Subcutaneous abdominal adipose tissue (tissue), 5 donors: ENCODE measurements around the gene CLMP.
"Not testable (repeated sequence)": the region's sequence is repeated elsewhere in the genome, so short reads cannot be mapped to it uniquely, and the experiment has no call there.

ENCODE experiments used
- H3K27ac ChIP-seq: one replicate; pipeline ENCODE4 v1.7.0; 2013; ENCODE audit warnings: low read depth, mild to moderate bottlenecking, inconsistent platforms, low read length, moderate library complexity
- H3K27me3 ChIP-seq, 5 donors: one replicate each; pipeline ENCODE4 v1.7.0; 2013; ENCODE audit warnings: low read length in 5 of 5, inconsistent platforms in 1 of 5; ENCODE audit not compliant: control insufficient read depth in 5 of 5, insufficient read depth in 4 of 5
- H3K36me3 ChIP-seq, 5 donors: one replicate each; pipeline ENCODE4 v1.7.0; 2013; ENCODE audit warnings: low read length in 5 of 5; ENCODE audit not compliant: control insufficient read depth in 5 of 5, insufficient read depth in 5 of 5
- H3K4me1 ChIP-seq, 5 donors: one replicate each; pipeline ENCODE4 v1.7.0; 2013; ENCODE audit warnings: low read length in 5 of 5, mild to moderate bottlenecking in 3 of 5, moderate library complexity in 1 of 5; ENCODE audit not compliant: control insufficient read depth in 5 of 5, insufficient read depth in 5 of 5
- H3K4me3 ChIP-seq, 5 donors: one replicate each; pipeline ENCODE4 v1.7.0; 2013; ENCODE audit warnings: low read length in 5 of 5, low read depth in 1 of 5
- H3K9ac ChIP-seq, 5 donors: one replicate each; pipeline ENCODE4 v1.7.0; 2013; ENCODE audit warnings: low read length in 5 of 5, mild to moderate bottlenecking in 4 of 5, moderate library complexity in 3 of 5
- H3K9me3 ChIP-seq, 5 donors: one replicate each; pipeline ENCODE4 v1.7.0; 2013; ENCODE audit warnings: low read length in 5 of 5; ENCODE audit not compliant: control insufficient read depth in 5 of 5
- donor health status: healthy.
- donor health status: healthy.
- donor health status: healthy.
- donor health status: healthy.
- donor health status: healthy.

Gene CLMP

DNA sequence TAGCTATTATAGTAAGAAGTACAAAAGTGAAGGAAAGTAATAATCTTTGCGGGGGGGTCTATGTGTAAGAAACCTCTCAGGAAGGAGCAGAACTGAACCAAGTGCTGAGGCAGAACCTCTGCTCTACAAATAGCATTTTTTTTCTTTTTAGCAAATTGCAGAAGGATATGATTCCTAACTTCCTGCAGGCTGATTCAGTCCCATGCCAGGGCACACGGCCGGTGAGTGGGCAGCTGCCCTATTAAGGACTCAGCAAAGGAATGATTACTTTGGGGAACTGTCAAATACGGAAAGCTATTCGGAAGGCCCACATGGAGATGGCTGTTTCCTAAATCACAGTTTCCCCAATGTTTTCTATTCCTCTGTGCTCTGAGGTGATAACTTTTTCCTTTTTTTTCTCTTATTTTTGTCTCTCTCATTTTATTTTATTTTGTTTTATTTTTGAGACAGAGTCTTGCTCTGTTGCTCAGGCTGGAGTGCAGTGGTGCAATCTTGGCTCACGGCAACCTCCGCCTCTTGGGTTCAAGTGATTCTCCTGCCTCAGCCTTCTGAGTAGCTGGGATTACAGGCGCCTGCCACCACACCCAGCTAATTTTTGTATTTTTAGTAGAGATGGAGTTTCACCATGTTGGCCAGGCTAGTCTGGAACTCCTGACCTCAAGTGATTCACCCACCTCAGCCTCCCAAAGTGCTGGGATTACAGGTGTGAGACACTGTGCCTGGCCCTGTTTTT is 62.8 kb downstream of the CLMP start:
- Histone ChIP-seq H3K27ac (peak overlapping the region; percentile 74), H3K4me1 (peaks cover 0 to 28% (median 10%) of the 10 kb centered on the region in 5 donors)
- not testable (repeated sequence) for H3K36me3 ChIP-seq, H3K9me3 ChIP-seq, H3K27me3 ChIP-seq, H3K4me3 ChIP-seq, H3K9ac ChIP-seq

DNA sequence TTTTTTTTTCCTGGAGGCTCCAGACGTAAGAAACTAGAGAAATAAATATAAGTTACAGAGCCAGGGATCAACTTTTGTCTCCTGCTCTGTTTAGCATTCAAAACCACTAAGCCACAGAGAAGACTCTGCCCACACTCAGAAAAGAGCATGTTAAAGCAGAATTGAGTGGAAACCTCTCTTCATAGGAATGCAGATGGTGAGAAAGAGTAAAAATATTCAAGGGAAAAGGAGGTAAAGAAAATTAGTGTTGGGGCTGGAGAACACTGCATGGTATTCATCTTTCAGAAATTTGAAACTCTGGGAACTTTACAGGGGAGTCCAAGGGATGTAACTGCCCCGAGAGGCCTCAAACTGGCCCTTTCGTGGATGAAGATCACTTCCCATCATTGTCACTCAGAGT is 65.1 kb downstream of the CLMP start:
- Histone ChIP-seq H3K9ac (peak overlapping the region in 1 of 5 donors; percentile 40), H3K4me3 (no peak overlapping the region), H3K9me3 (no peaks in the 10 kb centered on the region), H3K4me1 (peaks cover 0 to 23% (median 7%) of the 10 kb centered on the region in 5 donors), H3K27me3 (no peaks in the 10 kb centered on the region), H3K36me3 (no peaks in the 10 kb centered on the region), H3K27ac (peak overlapping the region; percentile 74)

DNA sequence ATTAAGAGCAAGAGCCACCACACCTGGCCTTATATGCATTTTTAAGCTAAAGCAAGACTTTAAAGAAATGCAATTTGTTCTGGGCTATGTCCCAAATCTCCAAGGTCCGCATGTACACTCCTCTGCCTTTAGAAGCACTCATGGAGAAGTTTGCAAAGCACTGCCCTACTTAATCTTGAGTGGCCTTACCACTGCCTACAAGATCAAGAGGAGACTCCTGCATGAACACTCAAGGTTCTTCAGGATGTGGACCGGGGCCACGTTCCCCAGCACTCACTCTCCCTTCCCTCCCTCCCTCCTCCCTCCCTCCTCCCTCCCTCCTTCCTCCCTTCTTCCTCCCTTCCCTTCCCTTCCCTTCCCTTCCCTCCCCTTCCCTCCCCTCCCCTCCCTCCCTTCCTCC is 69.9 kb downstream of the CLMP start:
- no peaks in the 10 kb centered on the region for H3K9me3 ChIP-seq
- H3K9ac ChIP-seq, result no peak overlapping the region
- peaks cover 4 to 20% (median 15%) of the 10 kb centered on the region in 5 donors for H3K4me1 ChIP-seq
- H3K27me3 ChIP-seq, result no peaks in the 10 kb centered on the region
- no peak overlapping the region for H3K27ac ChIP-seq
- no peak overlapping the region for H3K4me3 ChIP-seq
- H3K36me3 ChIP-seq, result no peaks in the 10 kb centered on the region

DNA sequence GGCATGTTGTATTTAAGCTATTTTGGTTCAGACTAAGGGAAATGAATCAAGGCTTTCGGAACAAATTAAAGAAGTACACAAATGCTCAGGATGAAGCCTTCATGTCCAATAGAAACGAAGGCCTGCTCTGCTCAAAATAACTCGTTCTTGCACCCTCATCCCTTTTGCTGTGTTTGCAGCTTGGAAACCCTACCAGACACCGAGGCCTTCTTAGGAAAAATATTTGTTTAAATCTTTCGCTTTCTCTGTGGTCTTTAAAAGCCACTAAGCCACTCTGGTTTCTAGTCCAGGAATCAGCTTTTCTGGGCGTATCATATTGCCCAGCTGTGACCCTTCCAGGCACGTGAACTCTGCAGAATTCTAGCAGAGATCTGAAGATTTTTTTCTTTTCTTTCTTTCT is 72.2 kb downstream of the CLMP start:
- no peaks in the 10 kb centered on the region for H3K9me3 ChIP-seq
- H3K36me3 ChIP-seq, result no peaks in the 10 kb centered on the region
- H3K9ac ChIP-seq, result peak overlapping the region in 4 of 5 donors; percentile 12 to 62 (median 42)
- H3K27ac ChIP-seq, result peak overlapping the region; percentile 75
- no peak overlapping the region for H3K4me3 ChIP-seq
- no peaks in the 10 kb centered on the region for H3K27me3 ChIP-seq
- H3K4me1 ChIP-seq, result peaks cover 4 to 25% (median 17%) of the 10 kb centered on the region in 5 donors

DNA sequence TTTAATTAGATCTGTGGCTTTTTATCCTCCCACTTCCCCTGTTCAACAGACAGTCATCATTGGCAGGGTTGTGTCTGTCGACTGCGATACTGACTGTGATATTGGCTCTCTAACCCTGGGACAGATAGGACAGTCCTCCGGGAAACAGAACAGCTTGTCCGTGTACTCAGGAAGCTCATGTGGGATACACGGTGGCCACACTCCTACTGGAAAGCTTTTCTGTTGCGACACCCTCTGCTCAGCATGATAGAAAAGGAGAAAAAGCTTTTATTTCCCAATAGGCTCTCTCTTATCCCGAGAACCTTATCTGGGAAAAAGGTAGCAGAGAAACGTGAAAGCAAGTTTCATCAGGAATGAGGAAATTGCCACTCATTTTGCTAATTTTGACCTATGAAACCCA is 72.7 kb downstream of the CLMP start:
- Histone ChIP-seq H3K4me3 (no peak overlapping the region), H3K27me3 (no peaks in the 10 kb centered on the region), H3K9me3 (no peaks in the 10 kb centered on the region), H3K36me3 (no peaks in the 10 kb centered on the region), H3K9ac (peak overlapping the region; percentile 12 to 62 (median 38)), H3K4me1 (peaks cover 4 to 25% (median 17%) of the 10 kb centered on the region in 5 donors), H3K27ac (peak overlapping the region; percentile 75)

DNA sequence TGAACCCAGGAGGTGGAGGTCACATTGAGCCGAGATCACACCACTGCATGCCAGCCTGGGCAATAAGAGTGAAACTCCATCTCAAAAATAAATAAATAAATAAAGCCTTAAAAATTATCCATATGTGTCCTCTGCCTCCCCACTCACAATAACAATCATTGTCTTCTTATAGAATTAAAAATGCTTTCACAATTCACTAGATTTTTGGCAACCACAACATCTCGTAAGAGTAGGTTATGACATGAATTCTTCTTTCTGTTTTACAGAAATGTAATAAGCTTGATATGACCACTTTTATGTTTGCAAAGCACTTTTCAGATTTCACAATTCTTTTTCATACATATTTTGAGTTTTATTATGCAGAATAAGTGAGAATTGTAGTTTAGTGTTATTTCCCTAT is 78.6 kb downstream of the CLMP start:
- no peak overlapping the region for H3K27ac ChIP-seq
- no peak overlapping the region for H3K9ac ChIP-seq
- H3K4me3 ChIP-seq, result no peak overlapping the region
- H3K4me1 ChIP-seq, result peaks cover 0 to 6% (median 5%) of the 10 kb centered on the region in 5 donors
- no peaks in the 10 kb centered on the region for H3K27me3 ChIP-seq
- peaks cover 0 to 2% (median 0%) of the 10 kb centered on the region in 5 donors for H3K36me3 ChIP-seq
- peaks cover 0 to 7% (median 2%) of the 10 kb centered on the region in 5 donors for H3K9me3 ChIP-seq

DNA sequence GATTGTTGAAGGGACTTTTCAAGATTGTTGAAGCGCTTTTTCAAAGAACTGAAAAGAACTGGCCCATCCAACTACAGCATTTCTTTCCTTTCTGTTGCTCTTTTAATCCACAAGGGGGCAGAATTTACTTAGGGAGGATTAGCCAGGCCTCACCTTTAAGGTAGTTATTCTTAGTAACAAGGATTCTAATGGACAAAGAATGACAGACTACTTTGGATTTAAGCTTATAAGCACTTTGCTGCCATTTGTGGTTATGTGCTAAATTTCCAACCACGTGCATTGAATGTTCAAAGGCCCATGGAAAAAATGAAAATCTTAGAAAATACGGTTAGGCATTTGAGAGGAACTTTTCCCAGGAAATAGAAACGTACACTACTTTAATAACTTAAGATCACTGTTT is 83.6 kb downstream of the CLMP start:
- Histone ChIP-seq H3K9me3 (peaks cover 0 to 7% (median 2%) of the 10 kb centered on the region in 5 donors), H3K36me3 (peaks cover 0 to 2% (median 0%) of the 10 kb centered on the region in 5 donors), H3K27ac (peak overlapping the region; percentile 92), H3K4me1 (peaks cover 0 to 10% (median 0%) of the 10 kb centered on the region in 5 donors), H3K9ac (no peak overlapping the region), H3K27me3 (no peaks in the 10 kb centered on the region), H3K4me3 (no peak overlapping the region)

DNA sequence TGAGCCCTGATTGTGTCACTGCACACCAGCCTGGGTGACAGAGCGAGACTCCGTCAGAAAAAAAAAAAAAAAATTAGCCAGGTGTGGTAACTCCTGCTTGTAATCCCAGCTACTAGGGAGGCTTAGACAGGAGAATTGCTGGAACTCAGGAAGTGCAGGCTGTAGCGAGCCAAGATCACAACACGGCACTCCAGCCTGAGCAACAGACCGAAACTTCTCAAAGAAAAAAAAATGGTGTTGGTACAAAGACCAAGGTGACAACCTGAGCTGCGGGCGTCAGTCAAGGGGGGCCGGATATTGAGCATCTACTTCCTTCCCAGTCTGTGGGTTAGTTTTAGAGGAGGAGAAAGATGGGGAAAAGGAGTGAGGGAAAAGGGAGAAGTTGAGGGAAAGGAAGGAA is 84.7 kb downstream of the CLMP start:
- H3K4me3 ChIP-seq, result no peak overlapping the region
- peaks cover 0 to 2% (median 0%) of the 10 kb centered on the region in 5 donors for H3K36me3 ChIP-seq
- no peak overlapping the region for H3K9ac ChIP-seq
- no peaks in the 10 kb centered on the region for H3K9me3 ChIP-seq
- H3K4me1 ChIP-seq, result peaks cover 0 to 12% (median 0%) of the 10 kb centered on the region in 5 donors
- H3K27me3 ChIP-seq, result no peaks in the 10 kb centered on the region
- H3K27ac ChIP-seq, result peak overlapping the region; percentile 92

DNA sequence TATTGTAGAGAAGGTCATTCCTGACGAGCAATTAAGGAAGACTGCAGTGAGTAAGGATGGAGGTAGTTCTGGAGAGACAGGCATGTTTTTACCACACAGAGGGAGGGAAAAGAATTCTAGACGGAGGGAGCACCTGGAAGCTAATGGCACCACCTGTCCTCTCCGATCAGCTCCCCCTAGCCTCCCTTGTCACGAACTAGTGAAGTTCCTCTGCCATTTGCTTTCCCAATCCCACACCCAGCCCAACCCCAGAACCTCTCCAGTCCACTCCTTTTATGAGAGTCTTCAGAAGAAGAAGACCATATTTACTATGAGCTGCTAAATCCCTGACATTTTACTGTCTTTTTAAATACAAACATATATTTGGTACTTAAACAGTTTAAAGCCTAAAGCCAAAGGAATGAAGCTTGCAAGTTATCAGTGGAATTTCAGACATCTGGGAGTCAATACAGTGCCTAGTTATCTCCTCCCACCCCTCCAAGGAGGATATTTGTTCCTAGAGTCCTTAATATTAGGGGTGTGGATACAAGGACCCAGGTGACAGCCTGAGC is 87.0 kb downstream of the CLMP start:
- H3K27me3 ChIP-seq, result no peaks in the 10 kb centered on the region

DNA sequence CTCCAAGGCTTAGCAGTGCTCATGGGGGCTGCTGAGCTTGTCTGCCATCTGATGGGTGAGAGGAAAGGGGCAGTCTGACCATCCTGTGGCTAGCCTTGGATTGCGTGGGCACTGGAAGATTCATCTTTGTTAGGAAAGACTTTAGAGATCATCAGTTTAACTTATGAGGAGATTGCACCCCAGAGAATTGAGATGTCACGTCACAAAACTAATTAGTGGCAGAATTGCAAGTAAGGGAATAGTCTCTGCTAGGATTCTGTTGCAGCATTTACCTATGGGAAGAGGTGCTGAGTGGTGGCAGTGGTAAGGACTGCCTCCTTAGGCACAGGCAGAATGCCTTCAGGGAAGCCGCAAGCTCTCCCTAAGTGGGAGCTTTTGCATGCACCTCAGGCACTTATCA is 90.4 kb downstream of the CLMP start:
- H3K36me3 ChIP-seq, result no peaks in the 10 kb centered on the region
- no peaks in the 10 kb centered on the region for H3K27me3 ChIP-seq
- peaks cover 2 to 37% (median 31%) of the 10 kb centered on the region in 5 donors for H3K4me1 ChIP-seq
- H3K9me3 ChIP-seq, result no peaks in the 10 kb centered on the region
- H3K4me3 ChIP-seq, result no peak overlapping the region
- no peak overlapping the region for H3K9ac ChIP-seq
- no peak overlapping the region for H3K27ac ChIP-seq

More for the DNA sequence above, 87.0 kb downstream of the CLMP start:
- peaks cover 0 to under 1% (median 0%) of the 10 kb centered on the region in 5 donors for H3K36me3 ChIP-seq
- no peaks in the 10 kb centered on the region for H3K9me3 ChIP-seq
- peaks cover 0 to 24% (median 12%) of the 10 kb centered on the region in 5 donors for H3K4me1 ChIP-seq
- H3K4me3 ChIP-seq, result no peak overlapping the region
- no peak overlapping the region for H3K9ac ChIP-seq
- no peak overlapping the region for H3K27ac ChIP-seq
